NCI-H82 (cell line): ENCODE results near the gene CTLA4.

Experiments used
- DNase-seq: peaks from one replicate; lab custom pipeline; 2025; lab: John Stamatoyannopoulos, UW

Gene CTLA4

GRCh38 chr2:203867561-203868200 lies at the start of gene CTLA4:
Gene CTLA4 (plus strand): TSS chr2:203867771. CDS start chr2:203867943, 172 bp downstream.
- no peak for DNase-seq

- DNase-seq, result no peak
These were observed 48.9 kb upstream of the CTLA4 start for GRCh38 chr2:203818656-203819055.

GRCh38 chr2:203819434-203820133 lies 48.0 kb upstream of the CTLA4 start:
- peak; percentile 61 for DNase-seq

GRCh38 chr2:203820969-203821368 lies 46.6 kb upstream of the CTLA4 start:
- no peak for DNase-seq

GRCh38 chr2:203822240-203822639 lies 45.3 kb upstream of the CTLA4 start:
- DNase-seq, result no peak

- peak; percentile 82 for DNase-seq
These were observed 44.4 kb upstream of the CTLA4 start for GRCh38 chr2:203823173-203823572.

GRCh38 chr2:203824057-203824456 lies 43.5 kb upstream of the CTLA4 start:
- DNase-seq, result no peak

GRCh38 chr2:203824603-203825002 lies 43.0 kb upstream of the CTLA4 start:
- no peak for DNase-seq

GRCh38 chr2:203826704-203827103 lies 40.9 kb upstream of the CTLA4 start:
- DNase-seq, result no peak

GRCh38 chr2:203830304-203831055 lies 37.1 kb upstream of the CTLA4 start:
- DNase-seq, result no peak

- no peak for DNase-seq
These were observed 32.2 kb upstream of the CTLA4 start for GRCh38 chr2:203835420-203835819.

GRCh38 chr2:203835892-203836800 lies 31.4 kb upstream of the CTLA4 start:
- no peak for DNase-seq

GRCh38 chr2:203840655-203841205 lies 26.8 kb upstream of the CTLA4 start:
- DNase-seq, result peak; percentile 57

- DNase-seq, result no peak
These were observed 25.9 kb upstream of the CTLA4 start for GRCh38 chr2:203841654-203842053.

GRCh38 chr2:203842373-203842772 lies 25.2 kb upstream of the CTLA4 start:
- no peak for DNase-seq

GRCh38 chr2:203846490-203847105 lies 21.0 kb upstream of the CTLA4 start:
- DNase-seq, result no peak

GRCh38 chr2:203849010-203849409 lies 18.6 kb upstream of the CTLA4 start:
- DNase-seq, result no peak

- DNase-seq, result no peak
These were observed 14.8 kb upstream of the CTLA4 start for GRCh38 chr2:203852760-203853159.

GRCh38 chr2:203853271-203853670 lies 14.3 kb upstream of the CTLA4 start:
- no peak for DNase-seq

GRCh38 chr2:203853722-203854121 lies 13.8 kb upstream of the CTLA4 start:
- no peak for DNase-seq

GRCh38 chr2:203855274-203855673 lies 12.3 kb upstream of the CTLA4 start:
- DNase-seq, result no peak
